Breast epithelium (tissue), 4 donors: Measurements from ENCODE around the gene PIAS2. TPM values are rescaled to one million over a fixed set of nuclear protein-coding genes. Genes with fewer than 3 reads are reported as not detected.

Experiments
- DNase-seq, 2 donors: peaks; one replicate each; pipeline ENCODE4 v3.0.0-alpha.2; 2019; ENCODE audit warnings: low spot score in 2 of 2
- H3K27ac ChIP-seq, 2 donors: fragments of 200-600 bp; sonication (generic) in 1 of 2; one replicate each; pipeline ENCODE4 v1.5.1; 2016 to 2019; ENCODE audit warnings: mild to moderate bottlenecking in 1 of 2
- H3K27me3 ChIP-seq, 2 donors: fragments of 200-600 bp; sonication (generic) in 1 of 2; one replicate each; pipeline versions ENCODE4 v1.5.1 to v1.6.0; 2017 to 2019; ENCODE audit warnings: control low read depth in 1 of 2, mild to moderate bottlenecking in 1 of 2
- H3K36me3 ChIP-seq: fragments of 200-600 bp; one replicate; pipeline ENCODE4 v1.5.1; 2019
- H3K4me1 ChIP-seq, 2 donors: fragments of 200-600 bp; sonication (generic); one replicate each; pipeline ENCODE4 v1.5.1; 2016 to 2019; ENCODE audit warnings: control low read depth in 1 of 2
- H3K4me3 ChIP-seq, 3 donors: fragments of 200-600 bp; sonication (generic); 1 replicate in 2 of 3; 2 replicates in 1 of 3; pipeline ENCODE4 v1.5.1; 2016 to 2019; ENCODE audit warnings: mild to moderate bottlenecking in 3 of 3, moderate library complexity in 2 of 3
- H3K9me3 ChIP-seq, 2 donors: fragments of 200-600 bp; sonication (generic) in 1 of 2; one replicate each; pipeline ENCODE4 v1.5.1; 2016 to 2019; ENCODE audit warnings: control low read depth in 1 of 2
- CTCF ChIP-seq, 3 donors: fragments of 450-650 bp; IDR thresholded peaks; one replicate each; pipeline ENCODE4 v1.5.1; 2016 to 2017; ENCODE audit warnings: antibody characterized with exemption in 3 of 3, mild to moderate bottlenecking in 3 of 3, moderate library complexity in 3 of 3
- POLR2A ChIP-seq: fragments of 450-650 bp; IDR thresholded peaks from one replicate; pipeline ENCODE4 v1.6.1; 2016; ENCODE audit warnings: antibody characterized with exemption, mild to moderate bottlenecking, moderate library complexity
- POLR2AphosphoS5 ChIP-seq, 3 donors: sonication (generic); formaldehyde crosslinking; IDR thresholded peaks; one replicate each; pipeline ENCODE4 v1.6.1; 2017; ENCODE audit warnings: antibody characterized with exemption in 3 of 3
- intact Hi-C: fragments of 100-400 bp; cut with DNase I; formaldehyde crosslinking; loops from one replicate; pipeline ENCODE4 v1.15.1; 2023; ENCODE audit warnings: low total_unique reads
- total RNA-seq, 3 donors: library from RNA; depleted of rRNA; stranded (reverse); fragments of >200 nt; gene quantifications; one replicate each; pipeline ENCODE4 v1.1.0, GENCODE V29; 2016

The PIAS2 gene
- total RNA-seq, 3 donors from 2014 or later: 28.2 to 37.0 (median 30.6) TPM

DNA sequence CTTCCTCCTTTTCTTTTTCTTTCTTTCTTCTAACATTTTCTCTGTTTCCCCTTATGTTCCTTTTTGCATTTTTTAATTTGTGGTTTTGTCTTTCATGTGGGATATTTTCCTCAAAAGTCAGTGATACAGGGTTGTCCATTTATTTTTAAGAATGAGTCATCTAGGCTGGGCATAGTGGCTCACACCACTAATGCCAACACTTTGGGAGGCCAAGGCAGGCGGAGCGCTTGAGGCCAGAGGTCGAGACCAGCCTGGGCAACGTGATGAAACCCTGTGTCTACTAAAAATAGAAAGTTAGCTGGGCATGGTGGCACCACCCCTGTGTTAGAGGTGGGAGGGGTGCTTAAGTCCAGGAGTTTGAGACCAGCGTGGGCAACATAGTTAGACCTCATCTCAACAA, 35.9 kb upstream of the PIAS2 start:
- H3K4me3 ChIP-seq: no peak overlapping the region
- TF ChIP-seq CTCF (IDR thresholded peaks at IDR 0.05) (no peak), POLR2A (no peak), POLR2AphosphoS5 (IDR thresholded peaks at IDR 0.05) (no peak)
- no peaks in the 10 kb centered on the region for H3K4me1 ChIP-seq
- no peaks in the 10 kb centered on the region for H3K36me3 ChIP-seq
- H3K9me3 ChIP-seq: no peaks in the 10 kb centered on the region
- H3K27ac ChIP-seq: no peak overlapping the region
- H3K27me3 ChIP-seq: no peaks in the 10 kb centered on the region
- no peak for DNase-seq
- intact Hi-C loops: no loop called here

- no peaks in the 10 kb centered on the region for H3K9me3 ChIP-seq
- TF ChIP-seq CTCF (IDR thresholded peaks at IDR 0.05): no peak
- no peak for TF ChIP-seq POLR2A
- no peak for TF ChIP-seq POLR2AphosphoS5 (IDR thresholded peaks at IDR 0.05)
- H3K36me3 ChIP-seq: no peaks in the 10 kb centered on the region
- no peak overlapping the region for H3K27ac ChIP-seq
- no peak overlapping the region for H3K4me3 ChIP-seq
- DNase-seq: no peak
- intact Hi-C loops: no loop called here
- H3K27me3 ChIP-seq: no peaks in the 10 kb centered on the region
- H3K4me1 ChIP-seq: no peaks in the 10 kb centered on the region
These were observed 32.9 kb upstream of the PIAS2 start for GRCh38 chr18:46950064-46950656.

GRCh38 chr18:46946656-46947282, 29.5 kb upstream of the PIAS2 start:
- peak; percentile 63 to 88 for DNase-seq
- Histone ChIP-seq H3K27me3 (no peaks in the 10 kb centered on the region), H3K9me3 (no peaks in the 10 kb centered on the region), H3K4me1 (no peaks in the 10 kb centered on the region), H3K27ac (no peak overlapping the region), H3K36me3 (no peaks in the 10 kb centered on the region), H3K4me3 (peak overlapping the region; percentile 59 to 64 (median 60))
- intact Hi-C loops: no loop called here
- TF ChIP-seq POLR2AphosphoS5 (IDR thresholded peaks at IDR 0.05) (no peak), POLR2A (no peak), CTCF (IDR thresholded peaks at IDR 0.05) (no peak)

DNA sequence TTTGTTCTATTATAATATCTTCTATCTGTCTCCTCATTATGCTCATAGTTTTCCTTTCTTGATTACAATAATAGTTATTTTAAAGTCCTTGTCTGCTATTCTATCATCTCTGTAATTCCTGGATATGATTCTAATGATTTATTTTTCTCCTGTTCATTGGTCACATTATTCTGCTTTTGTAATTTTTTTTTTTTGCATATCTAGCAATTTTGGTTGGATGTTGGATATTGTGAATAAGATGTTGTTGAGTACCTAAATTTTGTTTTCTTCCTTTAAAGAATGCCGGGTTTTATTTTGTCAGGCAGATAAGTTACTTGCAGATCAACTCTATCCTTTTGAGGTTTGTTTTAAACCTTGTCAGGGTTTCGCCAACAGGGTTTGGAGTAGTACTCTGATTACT, 25.3 kb upstream of the PIAS2 start:
- intact Hi-C loops: no loop called here
- Histone ChIP-seq H3K4me1 (no peaks in the 10 kb centered on the region), H3K4me3 (no peak overlapping the region), H3K36me3 (no peaks in the 10 kb centered on the region), H3K9me3 (no peaks in the 10 kb centered on the region), H3K27ac (no peak overlapping the region), H3K27me3 (no peaks in the 10 kb centered on the region)
- DNase-seq: no peak
- TF ChIP-seq CTCF (IDR thresholded peaks at IDR 0.05) (no peak), POLR2AphosphoS5 (IDR thresholded peaks at IDR 0.05) (no peak), POLR2A (no peak)

GRCh38 chr18:46939998-46940571, 22.8 kb upstream of the PIAS2 start:
- intact Hi-C loops: no loop called here
- TF ChIP-seq POLR2AphosphoS5 (IDR thresholded peaks at IDR 0.05): no peak
- Histone ChIP-seq H3K27ac (no peak overlapping the region), H3K27me3 (no peaks in the 10 kb centered on the region), H3K36me3 (no peaks in the 10 kb centered on the region), H3K9me3 (no peaks in the 10 kb centered on the region), H3K4me1 (no peaks in the 10 kb centered on the region), H3K4me3 (no peak overlapping the region)
- DNase-seq: no peak
